GM19455 (cell line): ENCODE data around the gene MAMLD1.

ENCODE experiments used
- ATAC-seq: cut with Tn5 transposase; IDR thresholded peaks from one replicate; pipeline ENCODE4 v1.9.1; 2021; ENCODE audit not compliant: unreplicated experiment

Gene MAMLD1

DNA sequence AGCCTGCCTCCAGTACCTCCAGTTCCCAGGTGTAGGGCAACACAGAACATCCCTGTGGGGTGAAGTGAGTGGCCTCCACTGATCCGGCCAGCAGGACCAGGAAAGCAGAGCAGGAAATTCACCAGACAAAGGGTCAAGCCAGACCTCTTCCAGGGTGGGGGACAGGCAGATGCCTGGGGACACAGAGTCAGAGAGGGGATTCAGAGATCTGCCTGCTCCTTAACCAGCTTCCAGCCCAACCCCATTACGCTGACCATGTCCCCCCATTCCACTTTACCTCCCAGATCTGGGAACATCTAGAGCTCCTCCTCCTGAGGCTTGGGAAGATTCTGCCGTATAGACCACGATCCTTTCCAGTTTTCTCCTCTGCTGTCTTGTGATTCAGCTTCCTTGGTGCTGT lies 132.4 kb downstream of the MAMLD1 start:
- ATAC-seq: no peak

DNA sequence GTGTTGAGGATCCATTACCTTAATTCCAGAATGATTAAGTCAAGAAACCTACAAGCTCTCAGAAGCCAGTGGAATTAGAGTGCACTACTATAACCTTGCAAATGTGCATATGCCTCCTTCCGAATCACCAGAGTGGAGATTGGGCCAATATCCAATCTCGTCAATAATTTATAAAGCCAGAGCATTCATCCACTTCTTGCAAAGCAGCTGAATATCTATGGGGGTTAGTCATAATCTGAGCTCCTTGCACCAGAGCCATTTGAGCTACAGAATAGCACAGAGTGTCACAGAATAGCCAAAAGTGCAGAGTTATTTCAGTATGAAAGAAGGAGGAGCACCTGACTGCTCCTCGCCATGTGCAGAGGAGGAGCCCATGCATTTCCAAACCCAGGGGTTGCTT lies 136.1 kb downstream of the MAMLD1 start:
- ATAC-seq: no peak

DNA sequence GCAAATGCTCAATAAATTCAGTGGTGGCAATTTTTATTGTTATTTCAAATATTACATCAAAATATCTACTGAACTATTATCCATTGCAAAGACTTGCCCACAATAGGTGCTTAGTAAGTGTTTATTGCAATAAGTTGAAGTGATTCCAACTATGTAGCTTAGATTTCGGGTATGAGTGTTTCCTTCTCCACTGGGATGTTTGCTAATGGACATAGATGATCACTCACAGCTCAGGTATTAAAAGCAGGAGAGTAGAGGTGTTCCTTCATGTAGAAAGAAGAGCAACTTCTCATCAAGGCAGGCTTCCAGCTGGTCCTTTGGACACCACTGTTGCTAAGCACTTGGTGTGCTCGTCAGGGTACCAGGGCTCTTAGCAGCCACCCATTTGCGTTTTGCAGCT lies 139.0 kb downstream of the MAMLD1 start:
- ATAC-seq: no peak

DNA sequence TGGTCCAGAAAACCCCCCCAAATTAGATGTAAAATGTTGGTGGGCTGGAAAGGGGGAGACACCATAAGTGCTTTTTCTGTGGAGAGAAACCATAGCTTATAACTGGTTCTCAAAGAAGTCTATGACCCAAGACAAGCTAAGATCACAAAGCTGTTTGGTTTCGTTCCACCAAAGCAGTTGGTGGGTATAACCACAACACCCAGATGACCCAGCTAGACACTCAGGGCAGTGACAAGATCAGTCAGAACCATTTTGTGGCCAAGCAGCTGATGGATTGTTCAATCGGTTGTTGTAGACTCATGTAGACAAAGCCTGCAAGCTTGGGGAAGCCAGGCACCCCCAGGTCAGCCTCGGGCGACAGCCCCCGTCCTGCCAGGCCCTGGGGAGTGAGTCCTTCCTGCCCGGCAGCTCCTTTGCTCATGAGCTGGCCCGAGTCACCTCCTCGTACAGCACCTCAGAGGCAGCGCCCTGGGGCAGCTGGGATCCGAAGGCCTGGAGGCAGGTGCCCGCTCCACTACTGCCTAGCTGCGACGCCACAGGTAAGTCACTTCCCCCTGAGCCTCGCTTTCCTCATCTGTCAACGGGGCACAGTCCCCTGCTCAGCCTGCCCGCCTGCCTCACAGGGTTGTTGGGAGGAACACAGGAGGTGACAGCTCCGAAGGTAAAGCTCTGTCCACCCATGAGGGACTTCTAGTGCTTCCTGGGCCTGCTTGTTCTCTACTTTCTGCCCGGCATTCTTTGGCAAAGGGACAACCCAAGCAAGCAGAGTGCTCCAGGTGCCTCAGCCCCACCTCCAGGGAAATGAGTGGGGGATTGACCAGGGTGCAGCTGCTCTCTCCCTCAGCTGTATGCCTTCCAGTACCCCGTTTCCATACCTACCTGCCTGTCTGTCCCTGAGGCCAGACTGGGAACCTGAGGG lies 140.1 kb downstream of the MAMLD1 start:
- no peak for ATAC-seq

DNA sequence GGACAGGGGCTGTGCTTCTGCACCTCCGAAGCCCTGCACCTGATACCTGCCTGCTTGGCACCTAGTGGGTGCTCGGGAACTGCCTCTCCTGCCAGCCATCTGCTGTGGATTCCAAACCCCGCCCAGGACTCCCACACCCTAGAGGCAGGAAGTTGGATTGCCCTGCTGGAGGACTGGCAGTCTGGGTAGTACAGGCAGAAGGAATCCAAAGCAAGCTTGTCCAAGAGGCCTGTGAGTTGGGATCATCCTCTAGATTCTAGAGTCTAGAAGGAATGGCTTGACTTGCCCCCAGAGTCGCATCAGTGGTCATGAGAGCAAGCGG lies 140.7 kb downstream of the MAMLD1 start:
- no peak for ATAC-seq

DNA sequence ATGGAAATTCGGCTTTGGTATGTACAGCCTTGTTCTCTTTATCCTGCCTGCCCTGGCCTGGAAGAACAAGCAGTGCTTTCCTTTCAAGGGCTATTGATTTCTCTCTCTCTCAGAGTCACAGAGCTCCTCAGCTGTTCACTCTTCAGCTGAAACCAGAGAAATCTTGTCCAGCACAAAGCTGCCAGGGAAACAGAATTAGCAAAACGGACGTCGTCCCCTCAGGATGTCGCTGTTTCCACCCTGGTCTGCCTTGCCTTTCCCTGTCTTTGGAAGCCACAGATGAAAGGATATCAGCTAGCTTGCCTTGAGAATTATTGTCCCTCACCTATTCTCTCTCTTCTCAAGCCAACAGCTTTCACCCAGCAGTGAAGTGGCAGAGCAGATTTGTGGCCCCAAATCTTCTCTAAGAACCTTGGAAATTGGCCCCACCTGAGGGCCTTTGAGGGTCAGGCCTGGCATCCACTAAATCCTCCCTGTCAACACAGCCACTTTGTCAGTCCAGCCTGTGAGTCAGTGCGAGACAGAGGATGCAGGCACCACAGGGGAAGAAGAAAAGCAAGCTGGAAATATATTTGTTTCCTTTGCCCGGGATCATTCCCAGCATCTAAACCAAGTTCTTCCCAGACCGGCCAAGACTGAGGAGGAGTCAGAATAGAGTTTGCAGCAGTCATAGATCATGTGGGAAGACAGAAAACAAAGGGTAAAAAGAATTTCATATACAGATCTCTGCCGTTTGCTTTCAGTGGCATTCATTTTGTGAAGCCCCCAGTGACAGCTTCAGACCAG lies 141.5 kb downstream of the MAMLD1 start:
- ATAC-seq: no peak

DNA sequence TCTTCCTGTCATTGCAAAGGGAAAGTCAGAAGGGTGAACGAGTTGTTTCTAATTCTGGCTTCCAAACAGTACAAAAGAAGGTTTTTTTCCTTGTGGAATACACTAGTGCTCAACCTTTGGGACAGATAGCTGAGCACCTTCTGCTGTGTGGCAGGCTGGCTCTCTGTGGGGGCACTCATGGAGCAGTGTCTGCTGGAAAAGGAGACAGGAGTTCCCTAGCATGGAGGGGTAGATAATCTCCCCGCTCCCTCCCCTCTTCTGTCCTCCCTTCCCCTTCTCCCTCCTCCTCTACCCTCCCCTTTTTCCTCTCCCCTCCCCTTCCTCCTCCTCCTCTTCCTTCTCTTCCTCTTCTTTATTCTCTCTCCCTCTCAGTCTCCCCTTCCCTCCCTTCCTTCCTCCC lies 142.9 kb downstream of the MAMLD1 start:
- no peak for ATAC-seq

DNA sequence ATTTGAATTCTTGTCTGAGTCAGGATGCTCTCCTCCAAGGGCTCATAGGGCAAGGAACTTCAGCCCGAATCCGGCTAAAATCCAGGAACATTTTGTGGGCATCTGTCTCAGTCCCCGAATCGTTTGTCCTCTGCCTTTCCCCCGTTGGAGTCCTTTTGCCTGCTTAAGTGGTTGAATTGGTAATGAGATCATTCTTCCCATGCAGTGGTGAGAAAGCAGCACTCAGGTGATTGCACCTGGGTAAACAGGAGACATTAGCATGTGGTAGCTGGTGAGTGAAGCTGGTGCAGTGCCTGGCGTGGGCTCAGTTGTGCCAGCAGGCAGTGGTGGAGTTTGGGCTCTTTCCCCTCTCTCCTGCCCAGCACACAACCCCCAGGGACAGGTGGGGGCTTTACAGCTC lies 143.4 kb downstream of the MAMLD1 start:
- ATAC-seq: no peak

DNA sequence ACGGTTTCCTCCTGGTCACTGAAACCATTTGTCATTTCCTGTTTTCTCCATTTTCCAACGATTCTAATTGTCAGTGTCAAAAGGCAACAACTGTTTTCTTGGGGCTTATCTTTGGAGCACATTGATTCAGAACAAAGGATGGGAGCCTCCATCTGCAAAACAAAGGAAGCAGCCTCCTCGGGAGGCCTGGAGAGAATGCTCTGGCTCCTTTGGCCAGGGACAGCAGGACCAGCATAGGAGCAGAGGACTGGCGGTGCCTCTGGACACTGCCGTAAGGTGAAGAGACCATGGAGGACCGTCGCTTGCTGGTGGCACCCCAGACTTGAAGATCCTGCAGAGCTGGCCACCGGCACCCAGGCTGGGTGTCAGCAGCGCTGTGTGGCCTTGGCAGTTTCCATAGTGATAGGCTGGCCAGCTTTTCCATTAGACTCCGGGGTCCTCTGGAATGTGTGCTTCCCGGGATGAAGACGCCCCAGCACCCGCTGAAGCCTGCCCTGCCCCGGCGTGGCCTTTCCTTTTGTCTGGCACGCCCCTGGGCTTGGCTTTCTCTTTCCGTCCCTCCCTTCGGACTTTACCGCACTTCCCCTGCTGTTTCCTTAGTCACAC lies 144.2 kb downstream of the MAMLD1 start:
- ATAC-seq: no peak

DNA sequence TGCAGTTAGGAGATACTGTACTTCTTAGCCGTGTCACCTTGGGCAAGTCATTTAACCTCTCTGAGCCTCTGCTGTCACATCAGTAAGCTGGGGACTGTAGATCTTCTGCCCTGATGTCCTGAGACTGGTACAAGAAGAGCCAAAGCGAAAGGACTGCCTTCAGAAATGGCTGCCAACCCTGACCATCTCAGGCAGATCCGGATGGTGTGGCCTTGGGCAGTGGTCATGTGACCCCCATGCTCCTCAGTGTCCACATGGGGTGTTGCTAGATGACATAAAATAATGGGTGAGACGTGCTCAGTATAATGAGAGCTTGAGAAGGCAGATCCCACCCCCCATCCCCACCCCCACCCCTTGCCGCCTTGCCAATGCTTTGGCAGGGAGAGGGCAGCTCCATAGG lies 144.9 kb downstream of the MAMLD1 start:
- ATAC-seq: no peak

DNA sequence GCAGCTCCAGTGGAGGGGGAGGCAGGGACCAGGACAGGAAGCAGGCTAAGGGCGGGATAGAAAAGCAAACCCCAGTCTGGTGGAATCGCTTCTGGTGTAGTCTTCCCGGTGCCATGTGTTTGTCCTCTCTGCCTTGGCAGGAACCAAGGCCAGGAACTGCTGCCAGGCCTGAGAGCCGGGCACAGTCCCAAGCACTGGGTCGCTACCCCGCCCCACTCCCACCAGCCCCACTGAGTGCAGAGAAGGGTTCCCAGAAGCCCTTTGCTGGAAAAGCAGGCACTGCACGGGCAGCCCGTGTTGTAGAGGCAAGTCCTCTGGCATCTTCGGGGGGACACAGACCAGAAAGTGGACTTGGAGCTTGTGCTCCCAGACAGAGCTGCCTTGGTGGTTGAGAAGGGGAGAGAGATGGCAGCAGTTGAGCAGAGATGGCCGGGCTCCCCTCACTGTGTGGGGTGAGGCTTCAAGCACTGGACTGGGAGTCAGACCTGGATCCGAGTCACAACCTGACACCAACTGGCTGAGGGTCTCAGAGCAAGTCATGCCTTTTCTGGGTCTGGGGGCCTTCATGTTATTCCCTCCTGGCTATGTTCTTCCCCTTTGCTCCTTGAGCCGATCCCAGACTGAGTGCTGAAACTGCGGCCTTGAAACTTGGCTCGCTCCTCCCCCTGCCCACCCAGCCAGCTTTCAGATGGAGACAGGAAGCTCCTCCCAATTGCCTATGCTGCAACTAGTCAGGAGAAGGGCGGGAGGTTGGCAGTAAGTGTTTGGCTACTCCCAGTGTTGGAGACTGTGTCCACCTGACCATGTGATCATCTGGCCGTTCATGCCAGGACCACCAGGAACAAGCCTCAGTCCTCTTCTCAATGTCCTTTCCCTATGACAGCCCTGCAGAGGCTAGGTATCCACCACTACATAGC lies 145.6 kb downstream of the MAMLD1 start:
- no peak for ATAC-seq

DNA sequence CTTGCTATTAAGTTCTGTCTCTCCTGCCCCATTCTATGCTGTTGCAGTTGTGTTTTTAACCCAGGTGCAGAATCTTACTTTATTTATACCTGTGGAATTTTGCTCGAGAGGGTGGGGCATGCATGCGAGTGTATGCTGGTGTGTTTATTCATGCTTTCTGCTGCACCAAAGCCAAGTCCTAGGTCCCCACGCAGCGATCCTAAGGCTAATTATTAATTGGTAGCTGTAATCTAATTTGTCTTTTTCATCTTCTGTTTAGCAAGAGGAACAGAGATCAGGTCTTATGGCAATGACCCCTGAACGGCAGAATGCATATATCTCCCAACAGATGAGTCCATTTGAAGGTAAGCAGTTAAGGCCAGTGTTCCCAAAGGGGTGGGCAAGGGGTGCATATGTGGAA lies 146.6 kb downstream of the MAMLD1 start:
- no peak for ATAC-seq

DNA sequence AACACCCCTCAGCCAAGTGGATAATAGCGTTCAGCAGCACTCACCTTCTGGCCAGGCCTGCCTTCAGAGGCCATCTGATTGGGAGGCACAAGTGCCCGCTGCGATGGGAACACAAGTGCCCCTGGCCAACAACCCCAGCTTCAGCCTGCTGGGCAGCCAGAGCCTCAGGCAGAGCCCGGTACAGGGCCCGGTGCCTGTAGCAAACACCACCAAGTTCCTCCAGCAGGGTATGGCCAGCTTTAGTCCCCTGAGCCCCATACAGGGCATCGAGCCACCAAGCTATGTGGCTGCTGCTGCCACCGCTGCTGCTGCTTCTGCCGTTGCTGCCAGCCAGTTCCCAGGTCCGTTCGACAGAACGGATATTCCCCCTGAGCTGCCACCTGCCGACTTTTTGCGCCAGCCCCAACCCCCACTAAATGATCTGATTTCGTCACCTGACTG lies 149.4 kb downstream of the MAMLD1 start:
- no peak for ATAC-seq

DNA sequence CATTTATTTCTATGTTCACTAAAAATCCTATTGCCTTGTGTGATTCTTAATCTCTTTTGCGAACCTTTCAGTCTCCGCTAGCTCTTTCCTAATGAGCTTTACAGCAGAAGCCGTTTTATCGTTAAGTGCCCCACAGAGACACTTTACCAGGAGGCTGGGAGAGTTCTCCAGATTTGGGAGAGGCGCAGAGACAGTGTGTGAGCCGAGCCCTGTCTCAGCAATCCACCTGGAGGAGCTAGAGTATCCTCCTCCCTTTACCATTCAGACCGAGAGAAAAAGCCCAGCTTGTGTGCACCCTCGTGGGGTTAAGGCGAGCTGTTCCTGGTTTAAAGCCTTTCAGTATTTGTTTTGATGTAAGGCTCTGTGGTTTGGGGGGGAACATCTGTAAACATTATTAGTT lies 150.4 kb downstream of the MAMLD1 start:
- no peak for ATAC-seq

DNA sequence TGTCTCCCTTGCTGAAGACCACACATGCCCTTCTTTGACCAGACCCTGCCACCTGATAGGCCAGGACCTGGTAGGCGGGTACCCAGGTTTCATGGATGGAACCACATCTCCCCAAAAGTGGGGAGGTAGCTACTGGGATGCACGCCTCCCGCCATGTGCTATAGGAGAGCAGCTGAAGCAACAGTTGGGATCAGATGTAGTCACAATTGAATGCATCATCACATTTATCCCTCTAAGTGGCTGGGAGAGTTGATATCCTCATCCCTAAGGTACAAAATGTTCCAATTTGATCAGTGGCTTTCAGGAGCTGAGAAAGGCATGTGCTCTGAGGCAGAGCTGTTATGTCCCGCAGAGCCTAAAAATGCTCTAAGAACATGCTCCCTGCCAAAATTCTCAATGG lies 151.3 kb downstream of the MAMLD1 start:
- no peak for ATAC-seq

DNA sequence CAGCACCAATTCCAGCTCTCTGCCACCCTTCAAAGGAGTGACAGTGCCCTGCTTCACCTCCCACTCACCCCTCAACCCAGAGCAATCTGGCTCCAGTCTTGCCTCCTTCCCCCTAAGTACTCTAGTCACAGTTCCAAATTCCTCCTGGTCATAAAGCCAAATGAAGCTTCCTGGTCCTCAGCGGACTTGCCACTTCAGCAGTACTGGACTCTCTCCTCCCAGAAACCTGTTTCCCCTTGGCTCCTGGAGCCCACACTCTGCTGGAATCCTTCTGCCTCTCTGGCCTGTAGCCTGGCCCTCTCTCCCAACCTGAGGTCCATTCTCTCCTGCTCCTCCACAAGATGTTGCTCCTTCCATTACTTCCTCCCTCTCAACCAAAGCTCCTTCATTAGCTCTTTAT lies 152.7 kb downstream of the MAMLD1 start:
- no peak for ATAC-seq

DNA sequence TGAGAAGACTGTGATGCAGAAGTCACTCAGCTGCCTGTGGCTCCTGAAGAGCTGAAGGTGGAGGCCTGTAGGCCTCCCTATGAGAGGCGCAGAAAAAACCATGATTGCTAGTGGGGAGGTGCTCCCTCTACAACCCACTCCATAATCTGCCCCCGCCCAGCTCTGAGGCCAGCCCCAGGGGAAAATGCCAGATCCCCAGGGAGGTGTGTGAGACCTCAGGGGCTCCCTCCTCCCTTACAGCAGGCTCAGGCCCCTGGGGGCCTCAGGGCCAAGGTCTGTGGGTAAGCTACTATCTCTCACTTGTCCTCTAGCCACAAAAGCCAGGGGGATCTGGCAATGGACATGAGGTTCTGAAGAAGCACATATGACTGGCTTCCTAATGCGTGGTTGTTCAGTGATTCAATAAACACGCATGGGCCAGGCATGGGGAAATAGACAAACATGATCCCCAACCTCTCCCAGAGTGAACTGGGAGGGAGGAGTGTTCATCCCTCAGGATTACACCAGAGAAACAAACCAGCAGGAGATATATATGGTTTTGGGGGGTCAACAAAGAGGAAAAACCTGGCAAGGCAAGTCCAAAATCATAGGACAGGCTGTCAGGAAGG lies 154.3 kb downstream of the MAMLD1 start:
- ATAC-seq: no peak

DNA sequence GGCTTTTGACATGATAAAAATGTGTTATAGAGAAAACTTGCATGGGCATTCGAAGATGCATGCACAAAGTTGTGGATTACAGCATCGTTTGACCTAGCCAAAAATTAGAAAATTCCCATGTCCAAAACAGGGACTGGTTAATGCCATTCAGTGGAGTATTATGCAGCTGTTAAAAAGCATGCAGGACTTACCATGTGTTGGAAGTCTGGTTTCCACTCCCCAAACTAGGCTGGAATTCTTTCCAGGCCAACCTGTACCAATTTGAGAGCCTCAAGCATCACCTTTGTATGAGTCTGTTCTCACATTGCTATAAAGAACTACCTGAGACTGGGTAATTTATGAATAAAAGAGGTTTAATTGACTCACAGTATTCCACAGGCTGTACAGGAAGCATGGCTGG lies 159.4 kb downstream of the MAMLD1 start:
- ATAC-seq: no peak

DNA sequence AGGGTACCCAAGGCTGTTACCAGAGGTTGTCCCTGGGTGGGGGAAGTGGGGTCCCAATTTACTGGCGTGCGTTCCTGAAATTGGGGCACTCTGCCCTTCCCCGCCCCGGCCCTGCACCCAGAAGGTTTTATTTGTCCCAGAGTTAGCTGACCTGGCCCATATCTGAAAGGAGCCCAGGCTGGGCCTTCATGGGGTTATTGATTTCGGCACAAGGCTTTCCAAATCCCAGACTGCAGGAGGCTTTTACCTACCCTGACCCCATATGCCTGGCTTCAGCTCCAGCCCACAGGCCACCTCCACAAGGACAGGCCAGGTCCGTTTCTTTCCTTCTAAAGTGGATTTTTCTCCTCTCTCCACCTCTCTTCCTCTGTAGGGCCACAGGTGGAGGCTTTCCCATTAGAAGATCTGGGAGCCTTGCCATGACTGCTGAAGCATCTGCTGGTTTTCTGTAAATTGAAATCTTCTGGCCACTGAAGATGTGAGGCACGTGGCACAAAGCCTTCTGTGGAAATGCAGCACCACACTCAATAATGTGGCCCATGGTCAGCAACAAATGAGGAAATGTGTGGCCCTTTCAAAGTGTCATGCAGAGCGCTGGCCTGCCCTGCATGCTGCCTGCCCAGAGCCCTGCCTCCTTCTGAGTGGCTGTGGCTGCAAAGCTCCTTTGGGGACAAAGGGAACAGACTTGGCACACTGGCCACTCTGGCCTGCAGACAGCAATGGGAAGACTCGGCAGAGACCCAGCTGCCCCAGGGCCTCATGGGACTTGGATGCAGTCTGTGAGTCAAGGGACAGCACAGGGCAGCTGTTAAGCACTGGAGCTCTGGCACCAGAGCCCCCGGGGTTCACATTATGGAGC lies 162.2 kb downstream of the MAMLD1 start:
- ATAC-seq: no peak

DNA sequence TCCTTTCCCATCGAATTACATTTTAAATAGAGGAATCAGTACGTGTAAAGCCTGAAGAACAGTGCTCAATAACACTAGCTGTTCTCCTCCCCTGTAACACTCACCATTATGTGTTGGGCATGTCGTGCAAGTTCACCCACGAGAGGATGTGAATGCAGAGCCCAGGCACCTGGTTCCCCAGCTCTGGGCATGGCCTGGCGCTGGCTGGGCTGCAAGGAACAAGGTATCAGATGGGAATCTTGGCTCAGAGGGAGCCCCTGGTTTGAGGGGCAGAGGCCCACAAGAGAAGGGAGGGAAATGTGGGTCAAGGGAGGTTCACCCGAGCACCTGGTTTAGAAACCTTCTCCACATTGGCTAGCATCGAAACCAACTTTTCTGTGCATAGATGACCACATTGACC lies 163.6 kb downstream of the MAMLD1 start:
- ATAC-seq: no peak
